ENCODE results near the gene MMADHC.

Gene MMADHC

DNA sequence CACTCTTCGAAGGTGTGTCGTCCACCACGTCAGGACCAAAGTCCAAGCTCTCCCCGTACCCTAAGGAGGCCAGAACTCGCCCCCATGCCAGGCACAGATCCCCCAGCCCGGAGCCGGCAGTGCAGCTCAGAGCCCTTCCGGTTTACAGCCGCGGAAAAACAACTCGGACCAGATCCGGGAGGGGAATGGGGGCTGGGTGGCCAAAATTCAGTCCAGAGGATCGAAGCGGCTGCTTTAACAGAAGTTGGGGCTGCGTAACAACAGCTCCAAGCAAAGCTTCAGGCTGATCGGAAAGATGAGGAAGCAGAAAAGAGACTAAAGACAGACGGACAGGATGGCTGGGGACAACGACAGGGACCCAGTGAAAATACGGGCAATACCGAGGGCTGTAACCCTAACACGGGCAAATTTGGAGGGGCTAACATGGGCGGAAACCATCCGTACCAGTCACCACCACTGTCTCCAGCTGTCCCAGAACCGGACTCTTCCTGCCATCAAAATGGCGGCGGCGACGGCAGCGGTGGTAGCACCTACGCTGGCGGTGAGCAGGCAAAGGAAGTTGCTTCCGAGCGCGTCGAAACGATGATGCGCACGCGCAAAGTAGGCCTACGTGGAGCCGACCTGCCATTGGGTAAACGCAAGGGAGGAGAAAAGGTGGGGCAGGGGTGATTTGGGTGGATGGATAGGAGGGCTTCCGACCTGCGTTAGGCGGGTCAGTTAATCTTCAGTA lies at the start of gene MMADHC:
Gene MMADHC, minus strand, starts transcription at position 556 of the 730 bp plus-strand sequence. CDS start 678 bp downstream, outside the sequence.
- peak; percentile 95 for DNase-seq (ENCODE audit: low read depth)

- DNase-seq (ENCODE audit: low read depth): no peak
Measured at GRCh38 chr2:149634103-149634502, 46.5 kb upstream of the MMADHC start.

DNA sequence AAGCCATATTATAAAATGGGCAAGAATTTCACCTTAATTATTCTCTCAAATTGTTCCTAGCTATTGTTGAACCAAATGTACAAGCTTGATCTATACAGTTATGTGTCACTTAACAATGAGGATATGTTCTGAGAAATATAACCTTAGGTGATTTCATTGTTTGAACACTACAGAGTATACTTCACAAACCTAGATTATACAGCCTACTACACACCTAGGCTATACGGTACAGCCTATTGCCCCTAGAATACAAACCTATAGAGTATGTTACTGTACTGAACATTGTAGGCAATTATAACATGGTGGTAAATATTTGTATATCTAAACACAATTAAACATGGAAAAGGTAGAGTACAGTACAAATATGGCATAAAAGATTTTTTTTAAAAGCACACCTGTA lies 42.9 kb upstream of the MMADHC start:
- no peak for DNase-seq (ENCODE audit: low read depth)

DNA sequence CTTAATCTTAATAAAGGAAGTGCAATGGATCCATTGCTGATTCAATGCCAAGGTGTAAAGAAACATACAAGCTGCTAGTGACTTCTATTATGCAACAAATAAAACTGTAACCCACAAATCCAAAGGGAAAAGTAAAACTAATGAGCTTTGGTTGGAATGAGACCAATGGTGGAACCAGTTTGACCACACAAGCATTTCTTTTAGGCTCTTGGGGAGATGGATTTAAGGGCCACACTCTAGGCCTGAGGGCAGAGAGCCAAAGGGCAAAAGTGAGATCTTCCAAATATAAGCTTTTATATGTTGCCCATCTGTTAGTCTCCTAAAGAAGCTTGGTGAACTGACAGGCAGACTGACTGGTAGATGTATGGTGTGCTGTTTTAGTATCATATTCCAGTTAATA lies 41.5 kb upstream of the MMADHC start:
- no peak for DNase-seq (ENCODE audit: low read depth)

GRCh38 chr2:149627111-149627801 lies 39.7 kb upstream of the MMADHC start:
- DNase-seq (ENCODE audit: low read depth): no peak

DNA sequence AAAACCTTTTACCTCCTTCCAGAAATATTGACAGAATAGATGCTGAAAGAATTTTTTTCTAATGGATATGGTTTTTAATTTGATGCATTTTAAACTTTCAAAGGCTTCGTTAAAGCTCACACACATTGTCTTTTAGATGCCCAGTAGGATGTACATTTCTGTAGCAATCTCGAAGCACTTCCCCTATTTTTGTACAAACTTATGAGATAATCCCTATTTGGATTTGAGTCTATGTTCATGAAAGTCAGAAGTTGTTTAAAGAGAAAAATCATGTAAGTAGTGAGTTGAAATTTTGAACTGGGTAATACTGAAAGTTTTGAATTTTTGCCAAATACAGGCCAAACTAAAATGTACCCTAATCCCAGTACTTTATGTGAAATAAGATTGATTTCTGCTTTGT lies 38.1 kb upstream of the MMADHC start:
- no peak for DNase-seq (ENCODE audit: low read depth)

- no peak for DNase-seq (ENCODE audit: low read depth)
Measured at GRCh38 chr2:149625271-149625670, 37.7 kb upstream of the MMADHC start.

DNA sequence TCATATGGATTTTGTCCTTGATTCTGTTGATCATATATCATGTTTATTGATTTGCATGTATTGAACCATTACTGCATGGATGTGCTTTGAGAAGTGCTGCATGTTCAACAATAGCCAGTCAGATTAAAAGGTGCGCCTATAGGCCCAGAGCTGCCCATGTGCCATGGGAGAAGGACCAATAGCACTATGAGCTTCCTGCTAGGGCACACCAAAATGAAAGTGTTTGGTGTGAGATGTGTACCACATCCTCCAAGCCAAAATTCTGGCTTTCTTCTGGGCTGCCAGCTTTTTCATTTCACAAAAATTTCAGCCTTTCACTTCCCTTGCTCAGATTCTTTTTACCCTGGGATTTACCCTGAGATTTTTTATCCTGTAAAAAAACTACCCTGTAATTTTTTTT lies 34.8 kb upstream of the MMADHC start:
- no peak for DNase-seq (ENCODE audit: low read depth)

GRCh38 chr2:149617476-149617875 lies 29.9 kb upstream of the MMADHC start:
- DNase-seq (ENCODE audit: low read depth): no peak

GRCh38 chr2:149616681-149617456 lies 29.3 kb upstream of the MMADHC start:
- DNase-seq (ENCODE audit: low read depth): no peak

- DNase-seq (ENCODE audit: low read depth): peak; percentile 35
Measured at GRCh38 chr2:149613704-149614103, 26.1 kb upstream of the MMADHC start.

GRCh38 chr2:149612122-149612521 lies 24.5 kb upstream of the MMADHC start:
- no peak for DNase-seq (ENCODE audit: low read depth)

DNA sequence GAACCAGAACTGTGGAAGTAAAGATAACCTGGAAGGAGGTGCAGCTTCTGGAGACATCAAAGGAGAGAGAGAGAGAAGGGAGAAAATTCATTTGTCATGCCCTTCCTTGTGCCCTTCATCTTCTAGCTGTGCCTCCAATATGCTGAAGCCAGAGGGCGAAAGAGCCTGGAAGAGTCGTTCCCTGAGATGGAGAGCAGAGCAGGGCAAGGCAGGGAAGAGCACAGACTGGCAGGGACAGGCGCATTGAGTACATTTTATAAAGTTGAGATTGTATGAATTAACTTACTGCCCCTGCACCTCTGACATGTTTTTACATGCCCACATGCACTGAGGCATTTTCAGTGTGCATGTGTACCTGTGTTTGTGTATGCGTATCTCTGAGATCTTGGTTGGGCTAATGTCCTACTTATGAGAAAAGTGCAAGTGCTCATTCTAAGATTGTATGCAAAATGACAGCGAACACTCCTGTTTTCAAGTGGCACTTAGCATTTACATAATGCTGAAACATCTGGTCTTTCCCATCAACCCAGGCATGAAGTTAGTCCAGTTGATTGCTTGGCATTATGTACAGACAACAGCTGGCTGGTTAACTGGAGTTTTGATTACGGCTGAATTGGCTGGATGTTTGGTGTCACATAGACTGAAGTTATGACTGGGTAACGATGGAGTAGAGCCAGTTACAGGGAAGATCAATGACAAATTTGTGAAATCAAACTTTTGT lies 23.7 kb upstream of the MMADHC start:
- DNase-seq (ENCODE audit: low read depth): no peak

- no peak for DNase-seq (ENCODE audit: low read depth)
Measured at GRCh38 chr2:149606251-149606811, 18.8 kb upstream of the MMADHC start.

GRCh38 chr2:149603248-149603647 lies 15.7 kb upstream of the MMADHC start:
- DNase-seq (ENCODE audit: low read depth): no peak

DNA sequence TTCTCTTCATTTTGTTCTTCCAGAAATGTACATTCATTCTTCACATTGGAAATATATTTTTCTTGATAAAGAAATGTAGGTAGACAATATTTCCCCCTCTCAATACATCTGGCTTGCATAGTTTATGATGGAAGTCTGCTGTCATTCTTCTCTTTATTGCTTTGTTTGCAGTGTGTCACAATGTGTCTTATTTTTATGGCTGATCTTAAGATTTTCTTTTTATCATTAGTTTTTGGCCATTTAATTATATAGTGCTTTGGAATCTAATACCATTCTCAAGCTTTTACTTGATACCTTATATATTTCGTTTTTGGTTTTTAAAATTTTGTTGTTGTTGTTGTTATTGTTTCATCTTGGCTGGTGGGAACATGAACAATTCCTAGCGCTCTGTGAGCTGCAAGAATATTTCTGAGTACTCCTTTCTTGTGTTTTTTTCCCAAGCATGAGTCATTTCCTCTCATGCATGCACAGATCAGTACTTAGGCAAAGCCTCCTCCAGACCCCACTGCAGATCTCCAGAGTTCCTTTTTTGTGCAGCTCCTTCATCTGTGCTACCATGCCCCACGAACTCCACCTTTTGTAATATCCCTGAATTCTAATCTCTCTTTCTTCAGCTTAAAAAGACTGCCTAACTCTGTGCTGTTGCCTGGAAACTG lies 13.7 kb upstream of the MMADHC start:
- no peak for DNase-seq (ENCODE audit: low read depth)

GRCh38 chr2:149597668-149598326 lies 10.2 kb upstream of the MMADHC start:
- DNase-seq (ENCODE audit: low read depth): peak; percentile 74

DNA sequence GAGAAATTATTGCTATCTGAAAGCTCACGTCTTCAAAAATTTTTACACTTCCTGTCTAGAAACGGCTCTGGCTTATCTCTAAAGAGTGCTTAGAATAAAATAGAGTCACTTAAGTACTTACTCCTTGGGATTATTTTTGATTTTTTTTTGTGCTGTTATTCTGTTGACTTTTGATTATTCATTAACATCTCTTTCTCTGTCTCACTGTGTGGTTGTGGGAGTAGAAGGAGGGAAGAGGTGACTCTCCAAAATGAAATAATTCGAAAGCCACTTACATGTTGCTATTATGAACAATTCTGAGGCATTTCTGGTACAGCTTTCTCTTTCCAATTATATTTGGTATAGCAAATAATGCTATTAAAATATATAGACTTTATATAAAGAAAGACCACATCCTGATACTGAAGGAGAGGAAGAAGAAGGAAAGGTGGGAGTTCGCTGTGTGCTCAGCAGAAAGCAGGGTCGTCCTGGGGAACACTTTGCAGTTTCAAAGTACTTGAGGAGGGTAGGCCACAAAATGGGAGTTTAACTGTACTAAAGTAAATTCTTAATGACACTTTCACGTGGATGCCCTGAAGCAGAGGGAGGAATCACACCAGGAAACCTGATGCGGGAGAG lies 9.6 kb upstream of the MMADHC start:
- DNase-seq (ENCODE audit: low read depth): no peak

DNA sequence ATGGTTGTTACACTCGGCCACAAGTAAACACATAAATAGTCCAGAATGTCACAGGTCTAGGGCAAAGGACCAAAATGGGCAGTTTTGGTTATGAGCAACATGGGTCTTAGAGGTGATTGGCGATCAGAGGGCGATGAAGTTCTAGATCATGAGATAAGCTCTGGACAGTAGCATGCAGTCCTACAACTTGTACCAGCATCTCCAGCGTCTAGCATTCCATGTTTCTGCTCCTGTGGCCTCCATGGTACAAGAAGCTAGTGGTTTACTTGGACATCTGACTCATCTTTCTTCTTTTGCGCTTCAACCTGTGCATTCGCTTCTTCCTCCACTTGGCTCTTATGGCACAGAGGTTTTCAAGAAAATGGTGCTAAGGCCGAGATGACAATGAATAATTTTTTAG lies 8.9 kb upstream of the MMADHC start:
- no peak for DNase-seq (ENCODE audit: low read depth)

Data from fibroblast of the conjunctiva (primary cell).